ENCODE data around the gene MDGA2. TPM values are rescaled to one million over a fixed set of nuclear protein-coding genes. Genes with fewer than 3 reads are reported as not detected.

Gene MDGA2
- total and polyA plus RNA-seq, 2 of the 4 experiments (the other 2 are of a cell fraction) = 0.02 TPM; not detected in 1

- Histone ChIP-seq H2AFZ (replicated peaks; ENCODE audit: low read length, poor library complexity) (no peak overlapping the region), H4K8ac (ENCODE audit: low read depth in 2 of 2, low read length in 2 of 2) (no peak overlapping the region), H2BK120ac (ENCODE audit: low read depth, low read length) (no peak overlapping the region), H3K36me3 (ENCODE audit: control insufficient read depth, insufficient read depth, low read length) (no peaks in the 10 kb centered on the region), H3K14ac (replicated peaks; ENCODE audit: low read depth, low read length) (no peak overlapping the region), H3K9me1 (ENCODE audit: insufficient read depth, low read length) (no peaks in the 10 kb centered on the region), H3K4me2 (ENCODE audit: low read depth, low read length) (no peak overlapping the region), H2BK15ac (ENCODE audit: low read depth, low read length) (no peak overlapping the region), H3K9ac (ENCODE audit: low read depth, low read length) (no peak overlapping the region), H4K20me1 (ENCODE audit: insufficient read depth, low read length) (no peaks in the 10 kb centered on the region), H3K56ac (ENCODE audit: extremely low read depth, insufficient read depth, low read length) (no peak overlapping the region), H3K4me3 (ENCODE audit: insufficient read depth, low read depth, low read length) (no peak overlapping the region), H3K4ac (ENCODE audit: low read depth, low read length) (no peak overlapping the region), H2AK9ac (replicated peaks; ENCODE audit: low read depth, low read length, poor library complexity) (no peak overlapping the region), H3K23ac (ENCODE audit: low read depth, low read length) (no peak overlapping the region), H2BK5ac (ENCODE audit: low read depth, low read length, poor library complexity, severe bottlenecking) (no peak overlapping the region), H3K79me1 (ENCODE audit: low read depth in 1 of 2, low read length in 2 of 2) (no peaks in the 10 kb centered on the region), H3K27ac (ENCODE audit: insufficient read depth, low read length) (no peak overlapping the region), H3K18ac (ENCODE audit: low read depth, low read length) (no peak overlapping the region), H4K5ac (ENCODE audit: low read depth, low read length) (no peak overlapping the region), H3K4me1 (ENCODE audit: control insufficient read depth, insufficient read depth, low read length) (no peaks in the 10 kb centered on the region), H3K27me3 (ENCODE audit: control insufficient read depth, insufficient read depth, low read length) (no peaks in the 10 kb centered on the region), H2BK20ac (ENCODE audit: low read depth, low read length) (no peak overlapping the region), H2AK5ac (ENCODE audit: low read depth, low read length) (no peak overlapping the region), H3K9me3 (ENCODE audit: control insufficient read depth, insufficient read depth, low read length) (no peaks in the 10 kb centered on the region), H4K91ac (ENCODE audit: insufficient read depth, low read depth, low read length) (no peak overlapping the region)
- no TSS peak for BruUV-seq (replicated peaks)
- DNase-seq = no peak
- in situ Hi-C loops (cut with MboI; ENCODE audit: low sequenced_read_pairs) (no loop called here), intact Hi-C loops (cut with micrococcal nuclease) (no loop called here), dilution Hi-C loops (cut with HindIII; ENCODE audit: low sequenced_read_pairs, unreplicated experiment) (no loop called here)
- no CpG with 5 or more reads among the region's 3 CpGs for WGBS, 2 experiments (ENCODE audit: extremely low coverage in 2 of 2, insufficient read length in 1 of 2)
- no peak for ATAC-seq (ENCODE audit: low read depth)
- ChIA-PET CTCF (no interaction called here), POLR2A (ENCODE audit: unreplicated experiment) (no interaction called here)
- TF ChIP-seq RAD21 (IDR thresholded peaks at IDR 0.05; ENCODE audit: low read length) (no peak), RFX5 (IDR thresholded peaks at IDR 0.05; ENCODE audit: low read depth, low read length) (no peak), ELK1 (IDR thresholded peaks at IDR 0.05; ENCODE audit: borderline replicate concordance, low read depth, low read length) (no peak), FOS (IDR thresholded peaks at IDR 0.05; ENCODE audit: low read depth, low read length) (no peak)
Observed at GRCh38 chr14:47637753-47638152, 37.7 kb downstream of the MDGA2 start.

All from IMR-90 (cell line).